Neural cell (in vitro differentiated cells): ENCODE results near the gene CHPF.

Experiments used
- CTCF ChIP-seq: fragments of 450-650 bp; IDR thresholded peaks from 2 replicates; pipeline ENCODE4 v1.5.1; 2014; ENCODE audit warnings: antibody characterized with exemption, mild to moderate bottlenecking, moderate library complexity; ENCODE audit not compliant: poor library complexity, severe bottlenecking
- EZH2 ChIP-seq: fragments of 200-600, 300-800 bp; shearing (Covaris generic), sonication (generic); IDR thresholded peaks from 2 replicates; pipeline ENCODE4 v1.6.1; 2014; ENCODE audit warnings: antibody characterized with exemption, low read length, borderline replicate concordance, mild to moderate bottlenecking; ENCODE audit not compliant: insufficient read depth, poor library complexity, severe bottlenecking
- REST ChIP-seq: IDR thresholded peaks from 2 replicates; pipeline ENCODE4 v1.6.1; 2012; ENCODE audit warnings: borderline replicate concordance

GRCh38 chr2:219500135-219500534 is 43.5 kb downstream of the CHPF start:
- TF ChIP-seq EZH2 (no peak), REST (no peak), CTCF (no peak)
